Mammary epithelial cell (primary cell): ENCODE measurements around the gene CSH1.
A peak's percentile ranks its signal among the peaks of the same experiment; 100 is the strongest.
"Not testable (repeated sequence)": the region's sequence is repeated elsewhere in the genome, so short reads cannot be mapped to it uniquely, and the experiment has no call there.

Experiments used
- EZH2 ChIP-seq: IDR thresholded peaks from 2 replicates; pipeline ENCODE4 v1.6.1; 2012; ENCODE audit warnings: low read length, inconsistent platforms, borderline replicate concordance
- TF ChIP-seq, protein P1 (sequence below), 2 donors: IDR thresholded peaks in 1 of 2; conservative IDR thresholded peaks in 1 of 2; 2 replicates each; pipeline ENCODE4 v1.5.1; 2011 to 2012; ENCODE audit warnings: inconsistent platforms in 2 of 2, low read length in 2 of 2, mild to moderate bottlenecking in 2 of 2, control low read depth in 1 of 2, low read depth in 1 of 2; ENCODE audit not compliant: insufficient read depth in 1 of 2; ENCODE audit errors: extremely low read depth in 1 of 2

DNA sequence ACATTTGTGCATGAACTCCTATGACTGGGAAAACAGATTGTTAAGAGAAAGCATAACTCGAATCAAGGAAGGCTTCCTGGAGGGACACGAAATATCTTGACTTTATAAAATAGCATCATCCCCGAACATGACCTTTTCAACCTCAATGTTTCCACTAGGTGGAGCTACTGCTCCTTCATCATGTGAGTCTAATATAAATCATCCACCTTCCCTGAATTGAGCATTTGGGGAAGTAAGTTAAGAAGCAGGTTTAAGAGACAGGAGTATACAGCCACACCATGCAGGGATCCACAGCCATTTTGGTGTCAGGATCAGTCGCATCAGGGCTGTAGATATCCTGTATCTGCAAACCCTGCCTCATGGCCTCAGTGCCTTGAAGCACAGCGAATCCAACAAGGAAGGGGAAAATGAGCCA, 7.4 kb upstream of the CSH1 start:
- TF ChIP-seq, protein P1, sequence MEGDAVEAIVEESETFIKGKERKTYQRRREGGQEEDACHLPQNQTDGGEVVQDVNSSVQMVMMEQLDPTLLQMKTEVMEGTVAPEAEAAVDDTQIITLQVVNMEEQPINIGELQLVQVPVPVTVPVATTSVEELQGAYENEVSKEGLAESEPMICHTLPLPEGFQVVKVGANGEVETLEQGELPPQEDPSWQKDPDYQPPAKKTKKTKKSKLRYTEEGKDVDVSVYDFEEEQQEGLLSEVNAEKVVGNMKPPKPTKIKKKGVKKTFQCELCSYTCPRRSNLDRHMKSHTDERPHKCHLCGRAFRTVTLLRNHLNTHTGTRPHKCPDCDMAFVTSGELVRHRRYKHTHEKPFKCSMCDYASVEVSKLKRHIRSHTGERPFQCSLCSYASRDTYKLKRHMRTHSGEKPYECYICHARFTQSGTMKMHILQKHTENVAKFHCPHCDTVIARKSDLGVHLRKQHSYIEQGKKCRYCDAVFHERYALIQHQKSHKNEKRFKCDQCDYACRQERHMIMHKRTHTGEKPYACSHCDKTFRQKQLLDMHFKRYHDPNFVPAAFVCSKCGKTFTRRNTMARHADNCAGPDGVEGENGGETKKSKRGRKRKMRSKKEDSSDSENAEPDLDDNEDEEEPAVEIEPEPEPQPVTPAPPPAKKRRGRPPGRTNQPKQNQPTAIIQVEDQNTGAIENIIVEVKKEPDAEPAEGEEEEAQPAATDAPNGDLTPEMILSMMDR (conservative IDR thresholded peaks at IDR 0.05 in 1 of 2, IDR thresholded peaks at IDR 0.05 in 1 of 2; ENCODE audit: extremely low read depth in 1 of 2, insufficient read depth in 1 of 2, low read depth in 1 of 2, low read length in 2 of 2) = peak in 1 of 2 donors; percentile 29
- TF ChIP-seq EZH2 = not testable (repeated sequence)
